T-helper 9 cell (primary cell): ENCODE results near the gene MAFB.

Experiments used
- DNase-seq: peaks from one replicate; pipeline ENCODE4 v3.0.0-alpha.2; 2020

Gene MAFB

DNA sequence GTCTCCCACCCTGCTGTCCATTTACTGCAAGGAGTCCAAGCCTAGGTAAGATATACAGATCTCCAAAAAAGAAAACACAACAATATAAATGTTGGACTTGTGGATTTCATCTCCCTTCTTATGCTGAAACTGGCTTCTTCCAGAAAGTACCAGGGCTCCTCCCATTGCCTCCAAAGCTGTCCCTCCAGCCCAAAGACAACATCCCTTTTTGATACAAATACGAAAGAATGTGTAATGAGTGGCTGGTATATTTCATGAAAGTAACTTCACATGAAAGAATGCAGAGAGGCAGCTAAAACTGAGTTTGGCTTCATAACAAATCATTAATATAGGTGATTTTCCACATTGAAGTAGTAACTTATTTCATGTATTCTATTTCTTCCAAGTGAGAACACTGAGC lies 7.9 kb downstream of the MAFB start:
- DNase-seq: no peak

DNA sequence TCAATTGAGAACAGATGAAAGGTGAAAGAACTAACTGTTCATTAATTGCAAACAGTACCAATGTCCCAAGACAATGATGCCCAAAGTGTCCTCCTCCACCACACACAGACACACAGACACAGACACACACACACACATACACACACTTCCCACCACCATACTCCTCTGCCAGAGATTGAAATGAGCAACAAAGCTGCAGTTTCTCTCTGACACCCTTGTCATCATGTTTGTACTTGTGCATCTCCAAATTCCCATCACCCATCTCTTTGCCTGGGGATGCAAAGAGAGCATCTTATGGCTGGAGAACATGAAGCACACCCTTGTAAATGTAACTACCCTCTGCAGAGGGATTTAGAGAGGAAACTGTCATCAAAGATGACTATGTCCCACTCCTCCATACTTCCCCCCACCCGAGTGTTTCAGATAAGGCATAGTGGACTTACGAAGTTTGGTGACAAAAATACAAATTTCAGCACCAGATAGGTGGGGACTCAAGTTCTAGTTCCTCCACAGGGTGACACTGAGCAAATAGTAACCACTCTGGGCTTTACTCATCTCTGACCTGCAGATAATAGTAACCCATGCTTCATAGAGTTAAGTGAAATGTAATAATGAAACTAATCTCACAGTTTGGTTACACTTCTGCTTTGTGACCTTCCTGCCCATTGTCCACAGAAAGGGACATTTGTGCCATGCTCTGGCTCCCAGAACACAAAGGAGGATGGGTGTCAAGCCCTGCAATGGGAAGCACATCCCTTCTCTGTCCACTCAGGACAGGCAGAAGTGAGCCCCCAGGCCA lies 8.7 kb downstream of the MAFB start:
- no peak for DNase-seq

DNA sequence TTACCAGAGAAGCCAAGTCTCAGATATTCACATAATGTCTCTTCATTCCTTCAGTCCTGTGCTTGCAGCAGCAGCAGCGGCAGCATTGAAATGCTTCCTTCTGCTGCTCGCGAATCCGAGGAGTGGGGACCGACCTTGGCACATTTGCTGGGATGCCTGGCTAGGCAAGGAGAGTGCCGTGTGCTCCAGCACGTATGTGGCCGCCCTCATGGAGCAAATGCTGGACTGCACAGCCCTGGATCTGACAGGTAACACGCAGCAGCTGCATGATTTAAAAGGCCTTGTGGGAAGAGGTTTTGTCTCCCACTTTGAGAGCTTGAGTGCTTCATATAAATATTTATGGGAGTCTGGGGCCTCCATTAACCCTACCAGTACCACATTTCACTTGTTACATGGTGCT lies 9.9 kb downstream of the MAFB start:
- DNase-seq: no peak

DNA sequence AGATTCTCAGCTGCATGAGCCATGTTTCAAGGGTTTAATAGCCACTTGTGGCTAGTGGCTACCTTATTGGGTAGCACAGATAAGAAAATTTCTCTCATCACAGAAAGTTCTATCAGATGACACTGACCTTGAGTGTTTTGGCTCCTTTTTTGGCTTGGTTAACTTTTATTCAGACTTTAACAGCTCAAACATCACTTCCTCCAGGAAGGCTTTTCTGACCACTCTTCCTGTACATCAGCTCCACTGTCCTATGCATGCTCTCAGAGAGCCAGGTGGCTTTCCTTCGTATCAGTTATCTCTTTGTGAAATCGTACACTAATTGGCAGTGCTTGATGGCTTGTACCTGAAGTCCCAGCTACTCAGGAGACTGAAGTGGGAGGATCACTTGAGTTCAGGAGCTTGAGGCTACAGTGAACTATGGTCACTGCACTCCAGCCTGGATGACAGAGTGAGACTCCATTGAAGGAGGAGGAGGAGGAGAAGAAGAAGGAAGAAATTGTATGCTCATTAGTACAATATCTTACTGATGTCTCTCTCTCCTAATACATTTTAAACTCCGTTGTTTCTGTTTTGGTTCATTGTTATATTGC lies 10.7 kb downstream of the MAFB start:
- DNase-seq: no peak

DNA sequence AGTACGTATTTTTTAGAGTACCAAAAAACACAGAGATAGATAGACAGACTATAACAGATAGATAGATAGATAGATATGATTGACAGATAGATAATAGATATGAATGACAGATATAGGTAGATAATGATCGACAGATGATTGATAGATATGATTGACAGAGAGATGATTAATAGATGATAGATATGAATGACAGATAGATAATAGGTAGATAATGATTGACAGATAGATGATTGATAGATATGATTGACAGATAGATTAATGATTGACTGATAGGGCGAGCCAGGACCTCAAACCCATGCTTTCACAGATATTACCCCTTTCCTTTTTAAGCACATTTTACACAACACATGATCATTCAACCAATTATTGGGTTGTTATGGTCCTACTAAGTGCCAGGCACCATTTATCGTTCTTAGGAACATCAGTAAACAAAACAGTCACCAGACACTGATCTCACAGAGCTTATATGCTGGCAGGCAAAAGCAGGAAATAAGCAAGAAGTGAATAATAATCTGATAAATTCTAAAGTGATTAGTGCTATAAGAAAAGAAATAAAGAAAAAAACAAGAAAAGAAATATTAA lies 11.6 kb downstream of the MAFB start:
- no peak for DNase-seq

DNA sequence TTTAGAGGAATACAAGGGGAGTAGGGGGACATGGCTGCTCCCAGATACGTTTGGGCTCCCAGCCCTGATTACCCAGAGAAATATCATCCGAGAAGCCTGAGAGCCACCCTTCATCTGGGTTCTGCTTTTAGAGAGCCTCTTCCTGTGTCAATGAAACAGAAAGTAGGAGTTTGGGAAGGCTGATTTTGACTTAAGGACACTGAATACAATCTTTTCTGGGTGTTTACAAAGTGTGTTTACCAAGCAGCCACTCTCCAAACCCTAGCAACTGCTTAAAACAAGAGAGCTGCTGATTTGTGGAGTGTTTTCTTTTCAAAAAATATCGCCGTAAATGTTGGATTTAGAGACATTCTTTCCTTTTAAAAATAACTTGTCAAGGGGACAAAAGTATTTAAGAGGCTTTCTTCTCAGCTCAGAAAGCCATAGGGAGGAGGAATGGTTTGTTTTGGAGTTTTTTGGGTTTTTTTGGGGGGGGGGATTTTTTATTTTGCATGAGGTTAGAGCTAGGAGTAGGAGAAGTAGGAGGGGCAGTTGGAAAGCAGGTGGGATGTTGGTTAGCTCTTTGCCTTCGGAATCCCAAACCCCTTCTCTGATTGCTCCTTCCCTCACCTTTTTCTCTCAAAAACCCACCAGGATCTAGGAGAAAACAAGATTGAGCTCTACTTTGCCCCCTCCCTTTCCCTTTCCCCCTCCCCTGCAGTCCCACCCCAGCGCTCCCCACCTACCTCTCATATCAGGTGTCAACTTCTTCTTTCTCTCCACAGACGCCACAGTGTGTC lies 12.4 kb downstream of the MAFB start:
- DNase-seq: no peak

DNA sequence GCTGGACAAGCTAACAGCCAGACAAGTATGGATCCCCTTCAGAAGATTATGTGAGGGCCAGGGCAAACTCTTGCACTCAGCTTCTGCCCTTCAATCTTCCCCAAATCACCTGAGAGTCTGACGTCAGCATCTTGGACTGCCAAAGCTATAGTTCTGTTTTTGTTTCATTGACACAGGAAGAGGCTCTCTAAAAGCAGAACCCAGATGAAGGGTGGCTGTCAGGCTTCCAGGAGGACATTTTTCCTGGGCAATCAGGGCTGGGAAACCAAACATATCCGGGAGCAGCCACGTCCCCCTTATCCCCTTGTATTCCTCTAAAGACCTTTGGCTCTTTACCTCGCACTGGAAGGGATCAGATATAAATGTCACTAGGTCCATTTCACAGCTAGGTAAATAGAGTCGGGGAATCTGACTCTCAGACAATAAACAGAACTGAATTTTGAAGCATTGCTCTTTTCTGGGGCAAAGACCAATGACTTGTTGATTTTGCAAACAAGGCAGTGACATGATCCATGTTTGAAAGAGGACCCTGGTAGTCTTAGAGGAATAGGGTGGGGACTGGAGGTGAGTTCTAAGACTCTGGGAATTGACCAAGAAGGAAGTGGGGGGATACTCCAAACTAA lies 13.3 kb downstream of the MAFB start:
- no peak for DNase-seq

DNA sequence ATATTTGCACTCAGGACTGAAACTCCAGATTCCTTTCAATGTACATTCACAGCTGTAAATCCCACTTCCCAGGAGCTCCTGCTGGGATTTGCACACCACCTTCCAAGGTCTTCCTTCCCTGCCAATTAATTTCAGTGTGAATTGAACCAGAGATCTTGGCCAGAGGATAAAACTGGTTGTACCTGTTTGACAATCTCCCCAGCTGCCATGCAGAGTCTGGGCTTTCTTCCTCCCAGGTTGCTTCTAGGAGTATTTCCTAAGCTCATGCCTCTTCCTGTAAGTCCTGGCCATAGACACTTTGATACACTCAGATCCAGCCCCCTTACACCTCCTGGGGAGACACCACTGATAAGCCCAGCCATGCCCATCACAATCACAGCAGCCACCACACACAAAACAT lies 15.6 kb downstream of the MAFB start:
- no peak for DNase-seq

DNA sequence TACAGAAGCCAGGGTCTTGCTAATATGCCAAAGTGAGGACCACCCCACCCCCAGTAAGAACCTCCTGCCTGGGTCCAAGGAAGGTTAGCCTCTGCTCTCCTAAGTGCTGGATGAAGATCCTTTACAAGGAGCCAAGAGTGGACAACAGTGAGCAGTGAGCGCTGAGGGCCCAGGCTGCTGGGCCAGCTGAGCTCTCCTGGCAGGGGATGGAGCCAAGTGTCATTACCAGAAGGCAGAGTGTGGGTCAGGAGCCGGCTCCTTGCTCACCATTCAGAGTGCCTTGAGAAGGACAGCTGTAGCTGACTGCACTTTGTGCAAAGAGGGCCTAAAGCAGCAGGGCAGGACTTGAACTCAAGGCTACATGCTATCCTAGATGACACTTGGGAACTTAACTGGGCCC lies 16.9 kb downstream of the MAFB start:
- no peak for DNase-seq

DNA sequence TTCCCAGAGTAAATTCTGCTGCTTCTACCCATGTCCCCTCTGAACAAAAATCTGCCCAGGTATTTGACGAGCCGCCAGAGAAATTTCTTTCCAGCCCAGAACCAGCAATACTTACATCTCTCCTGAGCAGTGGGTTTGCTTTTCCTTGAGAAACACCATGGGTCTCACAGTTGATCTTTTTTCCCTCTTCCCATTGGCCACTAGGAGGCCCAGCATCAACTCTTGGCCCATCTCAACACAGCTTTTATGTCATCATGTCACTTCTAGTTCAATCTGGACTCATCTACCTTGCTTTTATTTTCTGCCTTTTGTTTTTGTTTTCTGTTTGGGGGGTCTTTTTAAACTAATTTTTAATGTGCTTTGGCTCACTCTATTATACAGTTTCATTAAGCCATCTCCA lies 18.8 kb downstream of the MAFB start:
- DNase-seq: no peak

DNA sequence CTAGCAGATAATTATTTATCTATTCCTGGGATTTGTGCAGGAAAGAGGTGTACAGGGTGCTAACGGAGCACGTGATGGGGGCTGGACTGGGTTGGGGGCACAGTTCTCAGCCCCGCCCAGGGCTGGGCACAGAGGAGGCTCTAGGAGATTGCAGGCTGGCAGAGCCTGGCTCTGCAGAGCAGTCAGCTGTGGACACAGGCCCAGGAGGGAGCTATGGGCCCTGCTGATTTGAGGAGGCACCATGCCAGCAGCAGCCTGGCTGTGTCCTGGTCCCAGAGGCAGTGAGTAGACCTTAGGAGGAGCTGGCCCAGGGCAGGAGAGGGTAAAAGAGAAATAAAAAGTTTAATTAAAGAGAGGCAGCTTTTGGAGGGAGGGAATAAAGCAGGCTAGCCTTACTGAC lies 19.3 kb downstream of the MAFB start:
- no peak for DNase-seq

DNA sequence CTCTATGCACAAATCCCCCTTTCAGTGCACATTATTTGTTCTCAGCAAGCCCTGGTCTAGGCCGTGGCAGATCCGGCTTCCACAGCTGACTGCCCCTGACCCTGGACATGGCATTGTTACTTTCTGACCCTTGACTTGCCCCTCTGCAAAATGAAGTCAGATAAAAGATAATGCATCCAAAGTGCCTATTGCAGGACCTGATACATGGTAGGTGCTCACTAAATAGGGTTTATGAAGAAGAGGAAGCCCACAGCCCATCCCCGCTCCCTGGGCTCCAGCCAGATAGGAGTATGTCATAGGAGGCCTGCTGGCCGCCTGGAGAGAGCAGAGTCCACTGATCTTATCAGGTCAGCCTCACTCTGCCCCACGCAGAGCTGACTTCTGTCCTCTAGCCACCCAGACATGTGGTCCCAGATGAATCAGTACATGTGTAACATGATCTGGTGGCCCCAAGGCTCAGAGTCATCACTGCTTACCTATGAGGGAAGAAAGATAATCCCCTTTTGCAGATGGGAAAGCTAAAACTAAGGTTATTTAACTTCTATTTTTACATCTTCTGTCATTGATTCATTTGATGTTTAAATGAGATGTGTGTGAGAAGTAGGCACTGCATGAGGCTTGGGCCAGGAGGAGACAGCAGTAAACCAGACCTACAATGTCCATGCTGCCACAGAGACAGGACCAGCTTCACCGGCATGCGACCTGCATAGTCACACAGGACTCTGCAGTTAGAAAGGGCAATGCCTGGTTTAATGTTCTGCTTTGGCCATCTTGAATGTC lies 20.4 kb downstream of the MAFB start:
- no peak for DNase-seq

DNA sequence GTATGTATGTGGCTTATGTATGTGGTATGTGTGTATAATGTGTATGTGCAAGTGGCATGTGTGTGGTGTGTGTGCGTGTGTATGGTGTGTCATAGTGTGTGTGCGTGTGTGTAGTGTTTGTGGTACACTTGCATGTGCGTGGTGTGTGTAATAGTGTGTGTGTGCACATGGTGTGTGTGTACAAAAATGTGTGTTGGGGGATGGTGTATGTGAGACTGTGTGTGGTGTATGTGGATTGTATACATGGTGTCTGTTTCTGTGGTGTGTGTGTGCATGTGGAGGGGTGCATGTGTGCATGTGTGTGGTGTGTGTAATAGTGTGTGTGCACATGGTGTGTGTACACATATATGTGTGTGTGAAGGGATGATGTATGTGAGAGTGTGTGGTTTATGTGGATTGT lies 21.5 kb downstream of the MAFB start:
- DNase-seq: no peak

DNA sequence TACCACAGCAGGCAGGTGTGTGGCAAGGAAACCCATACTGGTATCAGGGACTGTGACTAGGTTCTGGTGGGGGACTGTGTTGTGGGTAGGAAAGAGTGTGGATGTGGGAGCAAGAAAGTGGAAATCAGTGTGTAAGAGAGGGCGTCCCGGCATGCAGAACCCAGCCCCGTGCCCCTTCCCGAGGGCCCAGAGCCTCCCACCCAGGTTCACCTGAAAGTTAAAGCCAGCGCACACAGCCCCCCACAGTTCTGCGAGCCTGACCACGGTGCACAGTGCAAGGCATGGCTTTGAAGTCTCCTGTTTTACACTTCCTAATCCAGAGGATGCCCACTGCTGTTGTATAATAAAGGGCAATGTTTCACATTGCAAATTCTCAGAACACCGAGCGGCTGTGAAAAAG lies 22.7 kb downstream of the MAFB start:
- DNase-seq: no peak

DNA sequence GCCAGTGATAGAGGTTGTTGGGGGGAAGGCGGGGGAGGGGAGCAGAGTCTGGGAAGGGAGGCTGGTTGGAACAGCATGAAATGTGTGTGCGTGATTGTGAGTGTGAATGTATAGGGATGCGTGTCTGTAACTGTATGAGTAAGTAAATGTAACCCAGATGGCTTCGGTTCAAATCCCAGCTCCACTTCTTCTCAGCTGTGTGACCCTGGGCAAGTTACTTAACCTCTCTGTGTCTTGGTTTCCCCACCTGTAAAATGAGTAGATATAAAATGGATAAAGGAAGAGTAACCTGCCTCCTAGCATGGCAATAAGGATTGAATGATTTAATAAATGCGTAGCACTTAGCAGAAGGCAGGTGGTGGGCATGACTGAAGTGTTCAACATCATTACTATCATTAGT lies 24.1 kb downstream of the MAFB start:
- DNase-seq: no peak

DNA sequence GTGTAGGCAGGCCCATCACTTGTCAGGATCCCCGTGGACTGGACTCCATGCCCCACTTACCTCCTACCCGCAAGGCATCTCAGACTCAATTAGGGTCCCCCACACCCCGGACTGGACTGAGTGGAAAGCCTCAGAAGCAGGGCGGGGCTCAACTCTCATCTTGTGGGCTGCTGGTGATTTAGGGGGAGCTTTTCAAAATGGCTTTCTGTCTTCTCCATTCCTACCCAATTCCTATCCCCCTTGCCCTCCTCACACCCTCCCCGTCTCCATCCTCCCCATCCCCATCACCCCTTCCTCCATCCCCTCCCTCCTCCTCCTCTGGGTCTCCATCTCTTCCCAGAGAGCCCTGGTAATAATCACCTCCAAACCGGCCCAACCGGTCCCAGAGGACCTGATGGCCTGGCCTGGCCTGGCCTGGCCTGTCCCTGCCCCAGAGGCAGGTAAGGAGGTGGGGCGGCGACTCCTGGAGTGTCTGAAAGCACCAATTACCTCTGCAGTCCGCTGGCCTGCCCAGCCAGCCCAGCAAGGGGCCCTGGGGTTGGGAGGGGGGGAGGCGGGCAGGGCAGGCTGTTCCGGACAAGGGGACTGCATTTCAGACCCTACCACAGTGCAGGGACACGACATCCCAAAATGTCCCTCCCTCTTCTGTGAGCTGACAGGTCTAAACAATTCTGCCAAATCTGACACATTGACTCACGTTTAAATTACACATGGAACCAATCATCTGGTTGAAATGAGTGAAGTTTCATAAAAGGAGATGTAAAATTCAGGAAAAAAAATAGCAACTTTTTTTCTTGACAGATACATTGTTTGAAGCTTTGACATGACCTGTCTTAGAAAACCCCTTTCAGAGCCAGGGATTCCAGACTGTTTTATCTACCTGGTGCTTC lies 24.8 kb downstream of the MAFB start:
- DNase-seq: no peak

DNA sequence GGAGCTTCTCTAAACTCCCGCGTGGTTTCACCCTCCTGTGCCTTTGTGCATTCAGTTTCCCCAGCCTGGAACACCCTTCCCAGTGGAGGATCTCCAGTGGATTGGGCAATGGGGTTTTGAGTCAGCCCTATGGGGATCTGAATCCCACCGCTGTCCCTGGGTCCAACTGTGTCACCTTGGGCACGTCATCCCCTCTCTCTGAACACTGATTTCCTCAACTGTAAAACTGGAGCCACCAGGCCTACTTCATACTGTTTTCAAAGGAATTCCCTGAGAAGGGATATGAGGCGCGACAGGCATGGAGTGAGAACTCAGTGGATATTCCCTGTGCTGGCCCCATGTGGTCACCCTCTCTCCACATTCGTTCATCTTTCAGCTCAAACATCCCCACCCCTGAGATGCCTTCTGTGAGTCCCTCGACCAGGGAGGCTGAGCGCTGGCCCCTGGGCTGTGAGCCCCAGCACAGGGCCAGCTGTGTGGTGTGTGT lies 25.7 kb downstream of the MAFB start:
- no peak for DNase-seq

DNA sequence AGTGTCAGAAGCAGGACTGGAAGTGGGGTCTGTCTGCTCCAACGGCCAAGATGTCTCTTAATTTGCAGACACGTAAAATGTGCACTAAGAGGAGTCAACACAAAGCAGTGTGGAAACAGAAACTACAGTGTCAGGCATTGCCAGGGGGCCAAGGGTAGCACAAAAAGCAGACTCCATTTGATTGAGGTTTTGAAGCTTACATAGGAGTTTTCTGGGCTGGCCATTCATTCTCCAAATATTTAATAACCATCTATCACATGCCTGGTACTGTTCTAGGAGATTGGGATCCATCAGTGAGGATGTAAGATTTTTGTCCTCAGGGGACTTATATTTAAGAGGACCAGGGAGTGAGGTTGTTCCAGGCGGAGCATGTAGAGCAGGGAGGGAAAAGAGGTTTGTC lies 29.5 kb downstream of the MAFB start:
- no peak for DNase-seq

DNA sequence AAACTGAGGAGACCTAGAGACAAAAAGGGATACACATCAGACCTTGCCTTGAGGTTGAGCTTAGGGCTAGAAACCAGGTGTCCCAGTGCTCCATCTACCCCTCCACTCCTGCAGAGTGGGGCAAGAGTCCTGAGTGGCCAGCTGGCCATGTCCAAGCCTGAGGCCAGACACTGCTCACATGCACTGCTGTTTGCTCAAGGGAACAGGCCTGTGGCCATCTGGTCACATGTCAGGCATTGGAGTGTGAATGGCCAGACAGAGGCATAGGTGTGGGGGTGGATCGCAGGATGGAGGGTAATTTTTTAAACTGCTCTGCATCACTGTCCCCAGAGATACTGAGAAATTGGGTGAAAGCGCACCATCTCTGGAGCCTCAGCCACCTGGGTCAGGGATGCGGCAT lies 30.5 kb downstream of the MAFB start:
- no peak for DNase-seq

DNA sequence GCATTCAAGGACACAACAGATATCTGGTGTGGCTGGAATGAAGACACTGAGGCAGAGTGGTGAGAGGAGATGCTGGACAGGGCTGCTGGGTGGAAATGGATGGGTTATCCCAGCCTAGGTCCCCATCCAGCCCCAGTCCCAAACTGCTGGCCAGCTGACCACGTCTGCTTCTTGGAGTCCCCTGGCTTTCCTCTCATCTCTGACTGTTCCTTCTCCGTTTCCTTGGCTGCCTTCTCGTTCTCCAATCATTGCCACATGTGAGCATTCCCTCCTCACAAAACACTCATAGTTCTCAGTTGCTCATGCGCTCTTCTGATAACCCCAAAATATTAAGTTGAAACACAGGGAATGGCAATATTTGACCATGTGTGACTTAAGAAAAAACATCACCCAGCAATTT lies 31.5 kb downstream of the MAFB start:
- DNase-seq: no peak

DNA sequence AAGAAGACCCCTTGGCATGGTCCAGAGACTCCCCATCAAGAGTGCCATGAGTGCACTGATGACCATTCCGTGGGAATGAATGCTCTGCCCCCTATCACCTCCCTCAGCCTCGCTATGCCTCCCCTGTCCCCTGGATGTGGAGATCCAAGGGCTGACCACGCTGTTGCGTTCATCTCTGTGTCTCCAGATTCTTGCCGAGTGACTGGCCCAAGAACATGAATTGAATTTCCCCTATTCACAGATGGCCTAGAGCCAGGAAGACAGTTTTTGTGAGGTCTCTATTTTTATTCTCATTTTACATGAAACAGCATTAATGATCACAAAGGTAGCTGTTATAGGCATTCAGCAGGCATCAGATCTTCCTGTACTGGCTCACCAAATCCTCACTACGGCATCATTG lies 33.6 kb downstream of the MAFB start:
- DNase-seq: no peak
